Iris pigment epithelial cell (primary cell): ENCODE data around the gene MYO10.
"Not testable (repeated sequence)": the region's sequence is repeated elsewhere in the genome, so short reads cannot be mapped to it uniquely, and the experiment has no call there.

Source experiments
- DNase-seq: peaks from one replicate; pipeline ENCODE4 v3.0.0-alpha.2; 2011; ENCODE audit warnings: low read depth

MYO10 gene

GRCh38 chr5:16936150-16936988 lies at the start of gene MYO10:
TSS of gene MYO10 (minus strand) at chr5:16936288. CDS start at chr5:16935808, 480 bp downstream.
- peak; percentile 86 for DNase-seq

GRCh38 chr5:16985304-16985703 lies 49.2 kb upstream of the MYO10 start:
- not testable (repeated sequence) for DNase-seq

- DNase-seq: no peak
Observed at GRCh38 chr5:16983972-16984371, 47.9 kb upstream of the MYO10 start.

GRCh38 chr5:16983022-16983639 lies 47.0 kb upstream of the MYO10 start:
- peak; percentile 60 for DNase-seq

- no peak for DNase-seq
Observed at GRCh38 chr5:16981700-16982099, 45.6 kb upstream of the MYO10 start.

- DNase-seq: no peak
Observed at GRCh38 chr5:16980983-16981382, 44.9 kb upstream of the MYO10 start.

GRCh38 chr5:16978296-16978695 lies 42.2 kb upstream of the MYO10 start:
- DNase-seq: no peak

- no peak for DNase-seq
Observed at GRCh38 chr5:16976625-16977008, 40.5 kb upstream of the MYO10 start.

- DNase-seq: no peak
Observed at GRCh38 chr5:16975950-16976624, 40.0 kb upstream of the MYO10 start.

GRCh38 chr5:16974981-16975380 lies 38.9 kb upstream of the MYO10 start:
- DNase-seq: no peak

- peak; percentile 28 for DNase-seq
Observed at GRCh38 chr5:16970826-16971225, 34.7 kb upstream of the MYO10 start.

- no peak for DNase-seq
Observed at GRCh38 chr5:16970260-16970659, 34.2 kb upstream of the MYO10 start.

- no peak for DNase-seq
Observed at GRCh38 chr5:16965581-16965980, 29.5 kb upstream of the MYO10 start.

GRCh38 chr5:16963821-16964220 lies 27.7 kb upstream of the MYO10 start:
- no peak for DNase-seq

- DNase-seq: no peak
Observed at GRCh38 chr5:16961131-16961530, 25.0 kb upstream of the MYO10 start.

GRCh38 chr5:16957304-16958196 lies 21.5 kb upstream of the MYO10 start:
- peak; percentile 96 for DNase-seq

- DNase-seq: no peak
Observed at GRCh38 chr5:16953729-16954128, 17.6 kb upstream of the MYO10 start.

- no peak for DNase-seq
Observed at GRCh38 chr5:16952968-16953671, 17.0 kb upstream of the MYO10 start.

- no peak for DNase-seq
Observed at GRCh38 chr5:16946725-16947124, 10.6 kb upstream of the MYO10 start.

- no peak for DNase-seq
Observed at GRCh38 chr5:16944816-16945562, 8.9 kb upstream of the MYO10 start.
